IMR-90 (cell line): ENCODE results near the gene MEX3A. TPM values are rescaled to one million over a fixed set of nuclear protein-coding genes. Genes with fewer than 3 reads are reported as not detected.

ENCODE experiments used
- ATAC-seq: fragments of 200-7000 bp; cut with Tn5 transposase; 2 replicates; pipeline ENCODE4 v1.9.1; 2020; ENCODE audit warnings: low read depth, mild to moderate bottlenecking, moderate library complexity
- BruUV-seq: library from RNA; stranded (reverse); fragments of 400-500 nt; replicated peaks from 2 replicates; lab custom pipeline; 2021; lab: Mats Ljungman, UMichigan
- CTCF ChIA-PET: fragments of 300-600 bp; formaldehyde crosslinking; extraction: SDS; loops from one replicate; lab custom pipeline; 2021; ENCODE audit warnings: antibody characterized with exemption; lab: Yijun Ruan, JAX
- POLR2A ChIA-PET: fragments of 300-600 bp; sonication (Branson Sonifier 250); formaldehyde crosslinking; loops from one replicate; lab custom pipeline; 2022; ENCODE audit warnings: antibody characterized with exemption; ENCODE audit not compliant: unreplicated experiment; lab: Charles Lee
- DNase-seq: peaks from one replicate; pipeline ENCODE4 v3.0.0; 2013
- H2AFZ ChIP-seq: replicated peaks from 2 replicates; pipeline ENCODE3; 2013; ENCODE audit warnings: low read length, mild to moderate bottlenecking; ENCODE audit not compliant: poor library complexity
- H2AK5ac ChIP-seq: 2 replicates; pipeline ENCODE4 v1.6.1; 2013; ENCODE audit warnings: low read depth, low read length, inconsistent platforms
- H2AK9ac ChIP-seq: replicated peaks from 2 replicates; pipeline ENCODE3; 2013; ENCODE audit warnings: mild to moderate bottlenecking, low read depth, low read length, moderate library complexity; ENCODE audit not compliant: poor library complexity
- H2BK120ac ChIP-seq: 2 replicates; pipeline ENCODE4 v1.6.1; 2013; ENCODE audit warnings: low read depth, low read length, inconsistent platforms
- H2BK15ac ChIP-seq: 3 replicates; pipeline ENCODE4 v1.6.1; 2013; ENCODE audit warnings: low read depth, low read length, inconsistent platforms
- H2BK20ac ChIP-seq: 2 replicates; pipeline ENCODE4 v1.6.1; 2013; ENCODE audit warnings: low read depth, mild to moderate bottlenecking, inconsistent platforms, low read length, moderate library complexity
- H2BK5ac ChIP-seq: 2 replicates; pipeline ENCODE4 v1.6.1; 2013; ENCODE audit warnings: mild to moderate bottlenecking, low read depth, low read length, inconsistent platforms; ENCODE audit not compliant: poor library complexity, severe bottlenecking
- H3K14ac ChIP-seq: replicated peaks from 2 replicates; pipeline ENCODE4 v1.6.1; 2013; ENCODE audit warnings: low read depth, low read length, inconsistent platforms
- H3K18ac ChIP-seq: 2 replicates; pipeline ENCODE4 v1.6.1; 2013; ENCODE audit warnings: low read depth, low read length, control low read depth
- H3K23ac ChIP-seq: 2 replicates; pipeline ENCODE4 v1.6.1; 2013; ENCODE audit warnings: low read depth, low read length, inconsistent platforms
- H3K27ac ChIP-seq: 2 replicates; pipeline ENCODE4 v1.5.1; 2013; ENCODE audit warnings: mild to moderate bottlenecking, control low read depth, low read length; ENCODE audit not compliant: insufficient read depth
- H3K27me3 ChIP-seq: 2 replicates; pipeline ENCODE4 v1.6.1; 2013; ENCODE audit warnings: low read length; ENCODE audit not compliant: control insufficient read depth, insufficient read depth
- H3K36me3 ChIP-seq: 2 replicates; pipeline ENCODE4 v1.6.1; 2013; ENCODE audit warnings: low read length, mixed read lengths; ENCODE audit not compliant: control insufficient read depth, insufficient read depth
- H3K4ac ChIP-seq: 2 replicates; pipeline ENCODE4 v1.6.1; 2013; ENCODE audit warnings: low read depth, low read length, inconsistent platforms
- H3K4me1 ChIP-seq: 2 replicates; pipeline ENCODE4 v1.6.1; 2013; ENCODE audit warnings: low read length, mixed read lengths; ENCODE audit not compliant: control insufficient read depth, insufficient read depth
- H3K4me2 ChIP-seq: 2 replicates; pipeline ENCODE4 v1.6.1; 2013; ENCODE audit warnings: low read depth, mild to moderate bottlenecking, control low read depth, low read length, moderate library complexity
- H3K4me3 ChIP-seq: 2 replicates; pipeline ENCODE4 v1.5.1; 2013; ENCODE audit warnings: low read depth, mild to moderate bottlenecking, control low read depth, low read length, moderate library complexity; ENCODE audit not compliant: insufficient read depth
- H3K56ac ChIP-seq: 2 replicates; pipeline ENCODE4 v1.6.1; 2013; ENCODE audit warnings: low read length, inconsistent platforms; ENCODE audit not compliant: insufficient read depth; ENCODE audit errors: extremely low read depth
- H3K79me1 ChIP-seq, 2 experiments: 2 replicates each; pipeline ENCODE4 v1.6.1; 2013; ENCODE audit warnings: low read length in 2 of 2, inconsistent platforms in 1 of 2, low read depth in 1 of 2
- H3K9ac ChIP-seq: 2 replicates; pipeline ENCODE4 v1.6.1; 2013; ENCODE audit warnings: low read depth, low read length, control low read depth
- H3K9me1 ChIP-seq: 2 replicates; pipeline ENCODE4 v1.6.1; 2013; ENCODE audit warnings: low read length, inconsistent platforms; ENCODE audit not compliant: insufficient read depth
- H3K9me3 ChIP-seq: 2 replicates; pipeline ENCODE4 v1.6.1; 2013; ENCODE audit warnings: low read length; ENCODE audit not compliant: control insufficient read depth, insufficient read depth
- H4K20me1 ChIP-seq: 2 replicates; pipeline ENCODE4 v1.6.1; 2013; ENCODE audit warnings: low read length, inconsistent platforms; ENCODE audit not compliant: insufficient read depth
- H4K5ac ChIP-seq: 2 replicates; pipeline ENCODE4 v1.6.1; 2013; ENCODE audit warnings: mild to moderate bottlenecking, low read depth, low read length, control low read depth
- H4K8ac ChIP-seq, 2 experiments: 2 replicates each; pipeline ENCODE4 v1.6.1; 2013; ENCODE audit warnings: low read depth in 2 of 2, low read length in 2 of 2, control low read depth in 1 of 2, inconsistent platforms in 1 of 2
- H4K91ac ChIP-seq: 2 replicates; pipeline ENCODE4 v1.6.1; 2013; ENCODE audit warnings: low read depth, low read length, inconsistent platforms; ENCODE audit not compliant: insufficient read depth
- CEBPB ChIP-seq: IDR thresholded peaks from 2 replicates; pipeline ENCODE4 v1.6.1; 2012; ENCODE audit warnings: low read depth, low read length, improper control_type of control experiment
- SMC3 ChIP-seq: fragments of 150-350 bp; IDR thresholded peaks from 2 replicates; pipeline ENCODE4 v1.6.1; 2016; ENCODE audit warnings: low read depth, mild to moderate bottlenecking, antibody characterized with exemption, low read length, moderate library complexity
- WGBS, 2 experiments: methylation state at CpG; one replicate each; pipeline versions ENCODE4 v1.1.5 to v1.1.7; 2013; ENCODE audit warnings: missing lambda C conversion rate in 2 of 2; ENCODE audit not compliant: insufficient read length in 1 of 2; ENCODE audit errors: extremely low coverage in 2 of 2; 5-methylcytosine and 5-hydroxymethylcytosine counted together
- dilution Hi-C: fragments of 300-500 bp; cut with HindIII; formaldehyde crosslinking; loops from one replicate; pipeline ENCODE4 v1.14.3; 2018; ENCODE audit warnings: low sequenced_read_pairs; ENCODE audit not compliant: unreplicated experiment
- in situ Hi-C: fragments of 300-500 bp; cut with MboI; formaldehyde crosslinking; loops from 3 replicates; pipeline ENCODE4 v1.14.3; 2019; ENCODE audit warnings: low sequenced_read_pairs, inconsistent platforms, mixed read lengths
- intact Hi-C: fragments of 100-400 bp; cut with micrococcal nuclease; formaldehyde crosslinking; loops from 2 replicates; pipeline ENCODE4 v1.10.0; 2022
- polyA plus RNA-seq, 3 experiments: library from polyadenylated mRNA; depleted of rRNA; stranded (reverse); fragments of >200 nt; gene quantifications; 2 replicates each; pipeline ENCODE4 v1.2.3, GENCODE V29; 2012; ENCODE audit warnings: low replicate concordance in 1 of 3
- total RNA-seq: library from RNA; depleted of rRNA; stranded (reverse); fragments of >200 nt; gene quantifications from 2 replicates; pipeline ENCODE4 v1.2.3, GENCODE V29; 2012

The MEX3A gene
- total and polyA plus RNA-seq, 2 of the 4 experiments (the other 2 are of a cell fraction), result 2.3 to 9.0 TPM

DNA sequence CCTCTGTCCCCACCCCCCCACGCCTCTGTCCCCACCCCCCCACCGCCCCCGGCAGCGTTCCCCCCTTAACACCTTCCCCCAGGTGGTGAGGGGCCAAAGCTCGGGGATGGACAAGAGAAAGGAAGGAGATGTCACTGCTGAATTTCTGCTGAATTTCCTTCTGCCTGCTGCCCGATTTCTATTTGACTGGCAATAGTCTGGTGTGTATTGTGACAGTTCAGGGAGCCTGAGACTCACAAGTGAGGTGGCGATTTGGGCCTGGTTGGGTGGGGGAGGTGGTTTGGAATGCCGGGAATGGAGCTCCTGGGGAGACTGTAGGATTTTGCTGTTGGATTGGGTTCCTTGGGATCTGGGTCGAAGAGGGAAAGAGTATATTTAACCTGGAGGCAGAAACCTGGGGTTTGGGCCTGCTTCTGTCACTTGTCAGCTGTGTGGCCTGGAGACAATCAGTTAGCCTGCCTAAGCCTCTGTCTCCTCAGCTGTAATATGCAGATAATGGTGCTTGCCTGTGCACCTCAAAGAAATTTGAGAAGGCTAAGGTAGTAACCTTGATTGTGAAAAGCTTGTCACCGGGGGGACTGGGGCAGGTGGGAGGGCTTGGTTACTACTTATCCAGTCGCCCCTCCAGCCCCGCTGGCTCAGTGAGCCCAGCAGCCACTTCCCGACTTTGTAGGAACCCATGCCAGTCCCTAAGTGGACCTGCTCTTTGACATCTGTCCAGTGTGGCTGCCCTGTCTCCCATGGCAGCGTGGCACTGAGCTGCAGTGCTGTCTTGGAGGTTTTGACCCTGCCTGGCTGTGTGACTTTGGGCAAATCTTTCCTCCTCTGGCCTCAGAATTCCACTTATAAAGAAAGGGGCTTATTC, 24.6 kb upstream of the MEX3A start:
- Histone ChIP-seq H3K56ac (0 out of 2 replicates have a peak overlapping the region, but pooled peaks have one; percentile 41), H3K36me3 (no peaks in the 10 kb centered on the region), H3K23ac (peak overlapping the region; percentile 70), H2BK120ac (peak overlapping the region; percentile 52), H3K9ac (peak overlapping the region; percentile 30; the same call in 1 of the 2 replicates), H3K9me3 (no peaks in the 10 kb centered on the region), H3K79me1 (peaks cover 22 to 60% of the 10 kb centered on the region in 2 experiments), H2AK9ac (peak overlapping the region; percentile 77), H4K20me1 (no peaks in the 10 kb centered on the region), H3K14ac (peak overlapping the region; percentile 80), H3K4me1 (peaks cover 45% of the 10 kb centered on the region), H2BK20ac (peak overlapping the region; percentile 19), H4K5ac (peak overlapping the region; percentile 24), H3K18ac (peak overlapping the region; percentile 26), H3K27ac (peak overlapping the region; percentile 35), H2BK5ac (peak overlapping the region; percentile 15), H2AFZ (peak overlapping the region; percentile 43), H4K8ac (peak overlapping the region; percentile 3 to 84; a peak in 1 of 4 replicates), H3K4ac (peak overlapping the region; percentile 90), H3K27me3 (no peaks in the 10 kb centered on the region), H2AK5ac (peak overlapping the region; percentile 98), H3K4me2 (peak overlapping the region; percentile 72), H2BK15ac (peak overlapping the region; percentile 16; the same call in 1 of the 3 replicates), H3K4me3 (peak overlapping the region; percentile 14; the same call in 1 of the 2 replicates), H4K91ac (peak overlapping the region; percentile 70), H3K9me1 (peaks cover 32% of the 10 kb centered on the region)
- 0 out of 2 replicates have a peak, but pooled peaks have one; percentile 8 for TF ChIP-seq CEBPB
- no peak for TF ChIP-seq SMC3
- BruUV-seq, result no TSS peak
- dilution Hi-C loops, result no loop called here
- intact Hi-C loops, result loop anchor here (1.0 kb wide), 1 partner anchor 7 kb away; the partner anchor contains the start of gene LMNA
- CTCF ChIA-PET, result interaction anchor here (1.0 kb wide), 1 partner anchor 23 kb away, joined by 3 read pairs; no protein-coding TSS in a partner anchor
- in situ Hi-C loops, result no loop called here
- 58% methylated on average over 4 of the region's 14 CpGs; no CpG with 5 or more reads in 1 of the 2 experiments for WGBS, 2 experiments
- POLR2A ChIA-PET, result no interaction called here
- ATAC-seq (peak; percentile 15), DNase-seq (peak; percentile 40)
